ENCODE data around the gene PDE4A.
"Not testable (repeated sequence)": the region's sequence is repeated elsewhere in the genome, so short reads cannot be mapped to it uniquely, and the experiment has no call there.

The PDE4A gene

DNA sequence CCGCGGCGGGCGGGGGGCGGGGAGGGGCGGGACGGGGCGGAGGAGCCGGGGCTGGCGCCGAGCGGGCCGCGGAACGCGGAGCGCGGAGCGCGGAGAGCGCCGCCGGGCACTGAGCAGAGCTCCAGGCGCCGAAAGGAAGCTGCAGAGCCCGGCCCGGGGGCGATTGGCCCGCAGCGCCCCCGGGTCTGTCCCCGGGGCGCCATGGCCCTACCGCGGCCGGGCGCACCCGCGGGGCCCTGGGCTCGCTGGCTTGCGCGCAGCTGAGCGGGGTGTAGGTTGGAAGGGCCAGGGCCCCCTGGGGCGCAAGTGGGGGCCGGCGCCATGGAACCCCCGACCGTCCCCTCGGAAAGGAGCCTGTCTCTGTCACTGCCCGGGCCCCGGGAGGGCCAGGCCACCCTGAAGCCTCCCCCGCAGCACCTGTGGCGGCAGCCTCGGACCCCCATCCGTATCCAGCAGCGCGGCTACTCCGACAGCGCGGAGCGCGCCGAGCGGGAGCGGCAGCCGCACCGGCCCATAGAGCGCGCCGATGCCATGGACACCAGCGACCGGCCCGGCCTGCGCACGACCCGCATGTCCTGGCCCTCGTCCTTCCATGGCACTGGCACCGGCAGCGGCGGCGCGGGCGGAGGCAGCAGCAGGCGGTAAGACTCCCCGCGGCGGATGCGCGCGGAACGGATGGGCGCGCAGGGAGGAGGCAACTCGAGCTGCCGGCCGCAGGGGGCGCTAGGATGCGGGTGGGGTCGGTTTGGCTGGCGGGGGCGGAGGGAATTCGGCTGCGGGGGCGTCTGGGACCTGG, at the start of gene PDE4A:
TSS of gene PDE4A (plus strand) at position 95 of the 796 bp plus-strand sequence. CDS start at position 322, 227 bp downstream.
- H3K9me3 ChIP-seq (ENCODE audit: control insufficient read depth, low read length), result no peaks in the 10 kb centered on the region
- H3K4me1 ChIP-seq (ENCODE audit: control insufficient read depth, insufficient read depth, low read length), result peaks cover 26% of the 10 kb centered on the region
- H3K27me3 ChIP-seq (ENCODE audit: control insufficient read depth, insufficient read depth, low read length), result peaks cover 94% of the 10 kb centered on the region
- no peak within 1 kb of the TSS for H3K9ac ChIP-seq (ENCODE audit: low read length)
- H3K36me3 ChIP-seq (ENCODE audit: control insufficient read depth, insufficient read depth, low read length), result no peaks in the 10 kb centered on the region
- no peak within 1 kb of the TSS for H3K4me3 ChIP-seq (ENCODE audit: low read length)

DNA sequence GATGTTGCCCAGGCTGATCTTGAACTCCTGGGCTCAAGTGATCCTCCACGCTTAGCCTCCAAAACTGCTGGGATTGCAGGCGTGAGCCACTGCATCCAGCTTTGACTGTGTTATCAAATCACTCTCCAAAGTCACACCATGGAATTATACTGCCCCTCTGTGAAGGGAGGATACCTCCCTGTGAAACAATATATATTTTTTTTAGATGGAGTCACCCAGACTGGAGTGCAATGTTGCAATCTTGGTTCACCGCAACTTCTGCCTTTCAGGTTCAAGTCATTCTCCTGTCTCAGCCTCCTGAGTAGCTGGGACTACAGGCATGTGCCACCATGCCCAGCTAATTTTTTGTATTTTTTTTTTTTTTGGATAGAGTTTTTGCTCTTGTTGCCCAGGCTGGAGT, 47.6 kb upstream of the PDE4A start:
- H3K9ac ChIP-seq (ENCODE audit: low read length), result no peak overlapping the region

DNA sequence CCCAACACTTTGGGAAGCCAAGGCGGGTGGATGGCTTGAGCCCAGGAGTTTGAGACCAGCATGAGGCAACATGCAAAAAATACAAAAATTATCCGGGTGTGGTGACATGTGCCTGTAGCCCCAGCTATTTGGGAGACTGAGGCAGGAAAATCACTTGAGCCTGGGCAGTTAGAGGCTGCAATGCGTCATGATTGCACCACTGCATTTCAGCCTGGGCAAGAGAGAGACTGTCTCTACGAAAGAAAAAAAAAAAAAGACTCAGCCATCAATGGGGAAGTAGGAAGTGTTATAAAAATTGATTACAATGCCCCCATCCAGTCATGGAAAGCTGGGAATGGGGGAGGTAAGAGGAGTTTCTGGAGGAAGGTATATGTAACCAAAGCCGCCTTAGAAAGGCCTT, 45.4 kb upstream of the PDE4A start:
- no peaks in the 10 kb centered on the region for H3K36me3 ChIP-seq (ENCODE audit: control insufficient read depth, insufficient read depth, low read length)
- no peak overlapping the region for H3K9ac ChIP-seq (ENCODE audit: low read length)
- H3K27me3 ChIP-seq (ENCODE audit: control insufficient read depth, insufficient read depth, low read length), result no peaks in the 10 kb centered on the region
- peaks cover 5% of the 10 kb centered on the region for H3K4me1 ChIP-seq (ENCODE audit: control insufficient read depth, insufficient read depth, low read length)
- H3K4me3 ChIP-seq (ENCODE audit: low read length), result no peak overlapping the region
- H3K9me3 ChIP-seq (ENCODE audit: control insufficient read depth, low read length), result no peaks in the 10 kb centered on the region

More for the DNA sequence above, 47.6 kb upstream of the PDE4A start:
- Histone ChIP-seq H3K36me3 (ENCODE audit: control insufficient read depth, insufficient read depth, low read length) (no peaks in the 10 kb centered on the region), H3K9me3 (ENCODE audit: control insufficient read depth, low read length) (no peaks in the 10 kb centered on the region), H3K4me1 (ENCODE audit: control insufficient read depth, insufficient read depth, low read length) (no peaks in the 10 kb centered on the region), H3K4me3 (ENCODE audit: low read length) (no peak overlapping the region), H3K27me3 (ENCODE audit: control insufficient read depth, insufficient read depth, low read length) (no peaks in the 10 kb centered on the region)

DNA sequence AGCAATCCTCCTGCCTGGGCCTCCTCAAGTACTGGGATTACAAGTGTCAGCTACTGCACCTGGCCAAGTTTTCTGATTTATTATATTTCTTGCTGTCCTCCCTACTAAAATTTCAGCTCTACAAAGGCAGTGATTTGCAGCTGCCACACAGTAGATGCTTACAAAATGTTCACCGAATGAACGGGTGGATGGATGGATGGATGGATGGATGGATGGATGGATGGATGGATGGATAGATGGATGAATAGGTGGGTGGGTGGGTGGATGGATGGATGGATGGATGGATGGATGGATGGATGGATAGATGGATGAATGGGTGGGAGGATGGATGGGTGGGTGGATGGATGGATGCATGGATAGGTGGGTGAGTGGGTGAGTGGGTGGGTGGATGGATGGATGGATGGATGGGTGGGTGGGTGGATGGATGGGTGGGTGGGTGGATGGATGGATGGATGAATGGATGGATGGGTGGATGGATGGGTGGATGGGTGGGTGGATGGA, 43.1 kb upstream of the PDE4A start:
- H3K36me3 ChIP-seq (ENCODE audit: control insufficient read depth, insufficient read depth, low read length); H3K9me3 ChIP-seq (ENCODE audit: control insufficient read depth, low read length); H3K27me3 ChIP-seq (ENCODE audit: control insufficient read depth, insufficient read depth, low read length); H3K4me3 ChIP-seq (ENCODE audit: low read length); H3K9ac ChIP-seq (ENCODE audit: low read length): not testable (repeated sequence)
- peaks cover 10% of the 10 kb centered on the region for H3K4me1 ChIP-seq (ENCODE audit: control insufficient read depth, insufficient read depth, low read length)

DNA sequence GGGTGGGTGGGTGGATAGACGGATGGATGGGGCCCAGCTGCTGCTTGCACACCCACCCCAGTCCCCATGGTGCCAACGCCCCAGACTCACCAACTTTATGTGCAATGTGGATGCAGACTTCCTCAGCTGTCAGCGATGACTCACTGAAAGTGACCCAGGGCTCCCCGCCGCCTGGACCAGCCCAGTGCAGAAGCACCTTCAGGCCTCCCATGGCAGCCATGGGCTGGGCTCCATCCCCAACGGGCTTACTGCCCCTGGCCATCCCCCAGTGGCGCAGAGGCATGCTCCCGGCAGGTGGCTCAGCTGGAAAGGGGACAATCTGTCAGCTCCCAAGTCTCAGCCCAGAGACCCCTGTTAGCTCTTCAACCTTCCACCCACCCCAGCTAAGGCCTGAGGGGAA, 42.2 kb upstream of the PDE4A start:
- no peaks in the 10 kb centered on the region for H3K9me3 ChIP-seq (ENCODE audit: control insufficient read depth, low read length)
- H3K9ac ChIP-seq (ENCODE audit: low read length), result no peak overlapping the region
- peaks cover 10% of the 10 kb centered on the region for H3K4me1 ChIP-seq (ENCODE audit: control insufficient read depth, insufficient read depth, low read length)
- no peaks in the 10 kb centered on the region for H3K36me3 ChIP-seq (ENCODE audit: control insufficient read depth, insufficient read depth, low read length)
- no peak overlapping the region for H3K4me3 ChIP-seq (ENCODE audit: low read length)
- no peaks in the 10 kb centered on the region for H3K27me3 ChIP-seq (ENCODE audit: control insufficient read depth, insufficient read depth, low read length)

DNA sequence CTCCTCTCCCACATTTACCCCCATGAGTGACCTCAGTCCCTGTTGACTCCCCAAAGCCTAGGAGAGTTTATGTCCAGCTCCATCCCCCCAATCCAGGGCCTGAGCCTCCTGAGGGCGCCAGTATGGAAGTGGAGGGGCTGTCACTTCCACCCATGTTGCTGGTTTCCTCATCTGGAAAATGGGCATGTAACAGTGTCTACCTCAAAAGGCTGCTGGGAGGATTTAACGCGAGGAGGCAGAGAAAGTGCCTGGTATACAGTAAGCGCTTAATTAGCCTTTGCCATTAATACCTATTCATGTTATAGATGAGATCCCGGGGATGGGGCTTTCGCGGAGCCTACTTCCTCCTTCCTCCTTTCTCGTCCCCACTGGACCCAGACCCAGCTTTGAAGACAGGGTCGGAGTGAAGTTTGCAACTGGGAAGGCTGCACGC, 40.4 kb upstream of the PDE4A start:
- H3K27me3 ChIP-seq (ENCODE audit: control insufficient read depth, insufficient read depth, low read length), result no peaks in the 10 kb centered on the region
- H3K4me3 ChIP-seq (ENCODE audit: low read length), result peak overlapping the region; percentile 95
- H3K4me1 ChIP-seq (ENCODE audit: control insufficient read depth, insufficient read depth, low read length), result peaks cover 10% of the 10 kb centered on the region
- H3K36me3 ChIP-seq (ENCODE audit: control insufficient read depth, insufficient read depth, low read length), result no peaks in the 10 kb centered on the region
- peak overlapping the region; percentile 97 for H3K9ac ChIP-seq (ENCODE audit: low read length)
- no peaks in the 10 kb centered on the region for H3K9me3 ChIP-seq (ENCODE audit: control insufficient read depth, low read length)

DNA sequence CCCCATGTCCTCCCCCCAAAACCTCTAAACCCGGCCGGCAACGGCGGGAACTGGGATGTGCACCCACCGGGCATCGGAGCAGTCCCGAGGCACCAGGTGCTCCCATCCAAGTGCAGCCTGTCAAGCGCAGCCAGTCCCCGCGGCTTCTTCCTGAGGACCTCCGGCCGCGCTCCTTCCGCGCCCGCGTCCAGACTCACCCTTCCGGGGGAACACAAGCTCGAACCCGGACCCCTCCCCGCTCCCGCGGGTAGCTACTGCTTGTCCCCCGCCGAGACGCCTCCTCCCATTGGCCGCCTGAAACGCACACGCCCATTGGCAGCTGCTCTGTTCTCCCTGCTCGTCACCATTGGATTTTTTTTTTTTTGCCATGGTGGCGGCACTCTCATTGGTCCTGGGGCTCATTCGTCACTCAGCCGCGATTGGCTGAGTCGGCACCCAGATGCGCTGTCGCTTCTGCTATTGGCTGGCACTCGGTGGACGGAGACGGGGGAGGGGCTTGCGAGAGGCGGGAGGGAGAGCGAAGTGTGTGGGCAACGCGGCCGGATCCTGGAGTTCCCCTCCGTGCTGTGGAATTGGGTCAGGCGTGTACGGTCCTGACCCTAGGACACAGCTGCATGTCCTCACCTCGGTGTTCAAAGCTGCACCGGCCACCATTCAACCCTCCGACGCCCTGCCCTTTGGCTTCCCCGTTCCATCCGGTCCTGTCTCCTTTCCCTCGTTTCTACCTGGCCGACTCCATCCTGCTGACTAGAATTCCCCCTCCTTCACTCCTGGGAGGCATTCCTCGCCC, 39.8 kb upstream of the PDE4A start, which contains the start of gene TYK2:
TSS of gene TYK2 (minus strand) at position 260 of the 790 bp plus-strand sequence. CDS start 2,166 bp downstream, outside the sequence.
- Histone ChIP-seq H3K4me3 (ENCODE audit: low read length) (peak within 1 kb of the TSS; percentile 95), H3K9ac (ENCODE audit: low read length) (peak within 1 kb of the TSS; percentile 97), H3K9me3 (ENCODE audit: control insufficient read depth, low read length) (no peaks in the 10 kb centered on the region), H3K36me3 (ENCODE audit: control insufficient read depth, insufficient read depth, low read length) (no peaks in the 10 kb centered on the region), H3K27me3 (ENCODE audit: control insufficient read depth, insufficient read depth, low read length) (no peaks in the 10 kb centered on the region), H3K4me1 (ENCODE audit: control insufficient read depth, insufficient read depth, low read length) (peaks cover 10% of the 10 kb centered on the region)

DNA sequence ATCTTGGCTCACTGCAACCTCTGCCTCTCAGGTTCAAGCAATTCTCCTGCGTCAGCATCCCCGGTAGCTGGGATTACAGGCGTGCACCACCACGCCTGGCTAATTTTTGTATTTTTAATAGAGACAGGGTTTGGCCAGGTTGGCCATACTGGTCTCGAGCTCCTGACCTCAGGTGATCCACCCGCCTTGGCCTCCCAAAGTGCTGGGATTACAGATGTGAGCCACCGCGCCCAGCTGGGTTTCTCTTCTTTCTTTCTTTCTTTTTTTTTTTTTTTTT, 37.2 kb upstream of the PDE4A start:
- H3K27me3 ChIP-seq (ENCODE audit: control insufficient read depth, insufficient read depth, low read length); H3K4me3 ChIP-seq (ENCODE audit: low read length); H3K36me3 ChIP-seq (ENCODE audit: control insufficient read depth, insufficient read depth, low read length); H3K9ac ChIP-seq (ENCODE audit: low read length); H3K9me3 ChIP-seq (ENCODE audit: control insufficient read depth, low read length): not testable (repeated sequence)
- peaks cover 10% of the 10 kb centered on the region for H3K4me1 ChIP-seq (ENCODE audit: control insufficient read depth, insufficient read depth, low read length)

DNA sequence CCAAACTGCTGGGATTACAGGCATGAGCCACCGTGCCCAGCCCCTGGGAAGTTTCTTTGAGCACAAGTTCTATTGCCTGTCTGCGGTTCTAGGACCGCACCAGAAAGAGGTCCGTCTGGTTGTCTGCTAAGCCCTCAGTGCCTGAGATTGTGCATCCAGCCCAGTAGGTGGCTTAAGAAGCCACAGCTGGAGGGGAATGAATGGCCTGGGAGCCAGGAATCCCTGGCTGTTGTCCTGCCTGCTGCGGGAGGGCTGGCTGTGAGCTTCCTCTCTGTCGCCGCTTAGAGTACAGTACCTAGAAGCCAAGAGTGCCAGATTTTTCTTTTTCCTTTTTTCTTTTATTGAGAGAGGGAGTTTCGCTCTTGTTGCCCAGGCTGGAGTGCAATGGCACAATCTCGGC, 35.8 kb upstream of the PDE4A start:
- Histone ChIP-seq H3K4me3 (ENCODE audit: low read length) (no peak overlapping the region), H3K4me1 (ENCODE audit: control insufficient read depth, insufficient read depth, low read length) (peaks cover 15% of the 10 kb centered on the region), H3K27me3 (ENCODE audit: control insufficient read depth, insufficient read depth, low read length) (no peaks in the 10 kb centered on the region), H3K9ac (ENCODE audit: low read length) (no peak overlapping the region), H3K9me3 (ENCODE audit: control insufficient read depth, low read length) (no peaks in the 10 kb centered on the region), H3K36me3 (ENCODE audit: control insufficient read depth, insufficient read depth, low read length) (no peaks in the 10 kb centered on the region)

DNA sequence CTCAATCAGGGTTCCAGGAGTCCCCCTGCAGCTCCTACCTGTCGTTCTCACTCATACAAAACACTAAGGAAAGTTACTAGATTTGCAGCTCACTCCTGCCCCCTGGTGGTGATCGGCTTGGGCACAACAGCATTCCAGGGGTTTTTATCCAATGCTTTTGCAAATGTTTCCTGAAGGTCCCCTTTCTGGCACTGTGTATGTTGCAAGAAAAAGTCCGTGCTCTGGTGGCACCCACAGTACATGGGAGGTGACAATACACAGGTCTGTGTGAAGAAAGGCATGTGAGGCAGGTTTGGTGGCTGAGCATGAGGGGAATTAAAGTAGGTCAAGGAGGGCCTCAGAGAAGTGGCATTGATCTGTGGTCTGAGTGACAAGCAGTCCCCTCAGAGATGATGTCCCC, 31.4 kb upstream of the PDE4A start:
- Histone ChIP-seq H3K4me1 (ENCODE audit: control insufficient read depth, insufficient read depth, low read length) (peaks cover 7% of the 10 kb centered on the region), H3K4me3 (ENCODE audit: low read length) (no peak overlapping the region), H3K27me3 (ENCODE audit: control insufficient read depth, insufficient read depth, low read length) (no peaks in the 10 kb centered on the region), H3K36me3 (ENCODE audit: control insufficient read depth, insufficient read depth, low read length) (no peaks in the 10 kb centered on the region), H3K9me3 (ENCODE audit: control insufficient read depth, low read length) (no peaks in the 10 kb centered on the region), H3K9ac (ENCODE audit: low read length) (no peak overlapping the region)

DNA sequence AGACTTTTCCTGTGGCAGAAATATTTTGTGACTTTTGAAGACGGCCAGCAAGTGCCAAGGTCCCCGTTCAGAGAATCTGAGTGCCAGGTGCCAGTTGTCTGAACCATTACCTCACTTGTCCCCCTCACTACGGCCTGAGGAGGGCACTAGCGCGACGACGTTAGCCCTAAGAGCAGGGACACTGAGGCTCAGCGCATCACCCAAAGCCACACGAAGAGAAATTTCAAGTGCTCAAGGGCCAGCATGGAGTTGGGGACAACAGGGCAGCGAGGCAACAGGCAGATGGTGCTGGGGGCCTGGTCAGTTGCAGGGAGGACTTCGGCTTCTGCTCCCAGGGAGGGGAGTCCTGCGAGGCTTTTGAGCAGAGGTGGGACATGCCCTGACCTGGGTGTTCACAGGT, 30.5 kb upstream of the PDE4A start:
- Histone ChIP-seq H3K9ac (ENCODE audit: low read length) (no peak overlapping the region), H3K4me1 (ENCODE audit: control insufficient read depth, insufficient read depth, low read length) (peaks cover 7% of the 10 kb centered on the region), H3K4me3 (ENCODE audit: low read length) (no peak overlapping the region), H3K9me3 (ENCODE audit: control insufficient read depth, low read length) (no peaks in the 10 kb centered on the region), H3K36me3 (ENCODE audit: control insufficient read depth, insufficient read depth, low read length) (no peaks in the 10 kb centered on the region), H3K27me3 (ENCODE audit: control insufficient read depth, insufficient read depth, low read length) (no peaks in the 10 kb centered on the region)

DNA sequence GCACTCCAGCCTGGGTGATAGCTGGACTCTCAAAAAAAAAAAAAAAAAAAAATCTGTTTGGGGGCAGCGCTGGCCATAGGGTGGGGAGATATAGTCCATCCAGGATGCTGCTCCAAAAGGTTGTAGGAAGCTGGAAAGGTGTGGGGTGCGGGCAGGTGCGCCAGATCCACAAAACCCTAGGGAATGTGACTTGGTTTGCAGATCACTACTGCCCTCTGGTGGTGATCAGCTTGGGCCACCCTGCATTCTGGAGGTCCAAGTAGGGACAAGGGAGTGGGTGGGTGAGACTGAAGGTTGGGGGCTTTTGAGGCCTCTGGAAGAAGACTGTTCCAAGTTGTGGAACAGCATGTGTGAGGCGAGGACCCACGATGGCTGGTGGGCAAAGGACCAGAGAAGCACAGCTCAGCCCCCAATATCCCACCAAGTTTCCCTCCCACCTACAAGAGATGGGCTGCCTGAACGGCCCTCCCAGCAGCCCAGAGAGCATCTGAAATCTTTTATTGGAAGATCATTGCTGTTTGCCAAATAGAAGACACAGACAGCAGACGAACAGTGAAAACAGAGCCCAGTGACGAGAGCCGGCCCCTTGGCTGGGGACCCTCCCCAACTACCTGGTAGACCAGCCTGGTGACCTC, 29.6 kb upstream of the PDE4A start:
- H3K4me3 ChIP-seq (ENCODE audit: low read length), result no peak overlapping the region
- no peaks in the 10 kb centered on the region for H3K27me3 ChIP-seq (ENCODE audit: control insufficient read depth, insufficient read depth, low read length)
- no peaks in the 10 kb centered on the region for H3K9me3 ChIP-seq (ENCODE audit: control insufficient read depth, low read length)
- H3K4me1 ChIP-seq (ENCODE audit: control insufficient read depth, insufficient read depth, low read length), result peaks cover 7% of the 10 kb centered on the region
- H3K9ac ChIP-seq (ENCODE audit: low read length), result no peak overlapping the region
- peaks cover 4% of the 10 kb centered on the region for H3K36me3 ChIP-seq (ENCODE audit: control insufficient read depth, insufficient read depth, low read length)

Data from mucosa of stomach (tissue), 1 donor.